Measurements from ENCODE around the gene PPP1R9B.

Gene PPP1R9B

GRCh38 chr17:50139950-50140885 is 10.3 kb downstream of the PPP1R9B start:
- DNase-seq: peak; percentile 45

GRCh38 chr17:50139185-50139783 is 11.2 kb downstream of the PPP1R9B start:
- no peak for DNase-seq

GRCh38 chr17:50137042-50137441 is 13.4 kb downstream of the PPP1R9B start:
- no peak for DNase-seq

DNA sequence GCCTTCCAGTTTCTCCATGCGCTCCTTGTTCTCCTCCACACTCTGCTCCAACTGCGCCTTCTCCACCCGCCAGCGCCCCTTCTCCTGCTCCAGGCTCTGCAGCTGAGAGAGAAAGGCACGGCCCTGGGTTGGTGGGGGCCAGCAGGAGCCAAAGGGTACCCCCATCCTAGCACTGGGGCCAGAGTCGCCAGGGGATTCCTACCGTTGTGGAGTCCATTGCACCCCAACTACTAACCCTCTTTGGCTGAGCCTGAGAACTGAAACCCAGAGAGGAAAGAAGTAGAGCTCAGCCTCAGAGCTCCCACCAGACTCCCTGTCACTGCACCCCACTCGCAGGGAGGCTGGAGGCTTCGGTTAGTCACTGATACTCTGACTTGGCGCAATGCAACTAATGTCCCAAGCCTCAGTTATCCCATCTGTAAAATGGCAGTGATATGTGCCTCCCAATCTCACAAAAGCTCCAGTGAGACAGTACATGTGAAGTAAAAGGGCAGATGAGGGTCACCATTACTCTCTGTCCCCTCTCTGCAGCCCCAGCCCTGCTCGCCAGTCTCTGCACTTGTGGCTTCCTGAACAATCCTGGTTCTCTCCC is 14.3 kb downstream of the PPP1R9B start:
- no peak for DNase-seq

GRCh38 chr17:50135316-50136095 is 15.0 kb downstream of the PPP1R9B start:
- DNase-seq: no peak

DNA sequence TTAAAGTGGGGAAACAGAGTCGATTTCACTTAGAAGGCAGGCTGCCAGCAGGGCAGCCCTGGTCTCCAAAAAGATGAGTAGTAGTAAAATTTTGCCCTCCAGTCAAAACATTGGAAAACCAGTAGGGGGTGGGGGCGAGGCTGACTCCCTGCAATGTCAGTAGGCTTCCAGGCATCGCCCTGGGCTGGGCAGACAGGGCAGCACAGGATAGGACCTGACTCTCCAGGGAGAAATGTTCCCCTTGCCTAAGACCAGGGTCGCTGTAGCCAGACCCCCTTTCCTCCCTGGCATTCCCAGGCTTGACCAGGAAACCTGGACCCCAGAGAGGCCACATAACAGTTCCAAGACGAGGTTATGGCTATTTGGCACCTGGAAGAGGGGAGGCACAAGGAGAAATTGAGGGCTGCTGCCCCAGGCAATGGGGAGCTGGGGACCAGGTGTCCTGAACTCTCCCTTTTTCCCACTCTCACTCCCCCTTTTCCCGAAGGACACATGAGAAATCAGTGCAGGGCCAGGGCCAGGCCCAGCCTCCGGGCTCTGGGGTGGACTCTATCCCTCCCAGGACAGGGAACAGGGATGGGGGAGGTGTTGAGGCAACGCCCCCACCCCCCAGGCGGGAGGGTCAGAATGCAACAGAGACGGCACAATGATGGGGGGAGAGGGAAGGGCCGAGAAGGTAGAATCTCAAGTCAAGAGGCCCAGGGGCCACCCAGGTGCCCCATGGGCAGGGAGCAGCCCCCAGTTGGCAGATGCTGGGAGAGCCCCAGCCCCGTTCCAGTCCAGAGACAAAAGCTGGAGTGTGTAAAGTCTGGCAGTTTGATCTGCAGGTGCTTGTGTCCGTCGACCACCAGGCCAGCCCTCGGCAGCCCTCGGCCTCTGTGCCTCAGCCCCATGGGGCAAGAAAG is 16.0 kb downstream of the PPP1R9B start:
- no peak for DNase-seq

- no peak for DNase-seq
These were observed 16.7 kb downstream of the PPP1R9B start for GRCh38 chr17:50133769-50134099.

DNA sequence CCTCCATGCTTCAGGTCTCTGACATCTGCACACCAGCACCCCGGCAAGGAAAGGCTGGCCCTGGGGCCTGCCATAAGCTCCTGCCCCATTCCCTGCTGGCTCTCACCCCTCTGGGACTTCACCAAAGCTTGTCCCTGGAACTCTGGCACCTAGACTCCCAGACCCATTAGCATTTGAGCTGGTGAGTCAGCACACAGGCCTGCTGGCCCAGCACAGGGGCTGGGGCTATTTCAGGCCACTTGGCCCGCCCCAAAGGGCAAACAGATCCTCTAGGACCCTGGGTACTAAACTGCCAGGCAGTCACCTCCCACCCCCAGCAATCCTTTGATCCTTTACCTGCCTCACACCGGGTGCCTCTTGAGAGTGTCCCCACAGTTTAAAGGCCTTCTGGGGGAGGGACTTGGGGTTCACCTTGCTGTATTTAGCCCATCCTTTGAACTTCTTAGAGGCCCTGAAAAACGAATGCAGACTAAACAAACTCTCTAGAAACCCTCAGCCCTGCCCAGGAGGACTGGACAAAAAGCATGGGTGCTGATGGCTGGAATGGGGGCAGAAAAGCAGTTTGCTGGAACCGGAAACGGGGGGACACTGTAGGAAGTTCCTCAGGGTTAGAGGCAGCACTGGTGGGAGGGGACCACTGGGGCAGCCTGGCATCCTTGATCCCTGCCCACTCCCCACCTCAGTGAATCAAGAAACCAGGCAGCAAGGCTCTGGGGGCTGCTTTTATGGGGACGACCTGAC is 17.3 kb downstream of the PPP1R9B start:
- DNase-seq: no peak

DNA sequence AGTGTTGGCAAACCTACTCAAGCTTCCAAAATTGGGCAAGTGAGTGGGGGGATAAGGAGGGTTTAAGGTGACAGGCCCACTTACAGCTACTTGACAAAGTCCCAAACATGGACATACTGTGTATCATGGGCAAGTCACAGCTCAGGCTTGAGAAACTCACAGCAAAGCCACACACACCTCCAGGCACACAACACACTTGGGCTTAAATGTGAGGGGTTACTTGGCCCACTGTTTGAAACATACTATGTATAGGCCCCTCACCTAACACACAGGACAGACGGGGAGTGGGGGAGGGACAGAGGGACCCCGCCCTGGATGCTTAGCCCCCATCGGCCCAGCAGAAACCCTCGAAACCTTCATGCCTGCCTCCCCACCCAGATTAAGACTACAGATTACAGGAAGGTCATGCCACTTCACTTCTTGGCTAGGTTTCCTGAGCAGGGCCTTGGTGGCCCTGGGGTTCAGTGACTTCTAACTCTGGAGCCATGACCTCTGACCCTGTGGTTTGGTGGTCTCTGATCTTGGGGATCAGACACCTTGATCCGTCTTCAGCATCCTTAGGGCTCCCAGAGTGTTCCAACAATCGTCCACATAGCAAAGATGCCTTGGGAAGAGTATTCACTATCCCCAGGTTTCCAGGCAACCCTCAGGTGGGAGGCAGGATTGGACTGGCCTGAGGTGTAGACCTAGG is 18.2 kb downstream of the PPP1R9B start:
- no peak for DNase-seq

DNA sequence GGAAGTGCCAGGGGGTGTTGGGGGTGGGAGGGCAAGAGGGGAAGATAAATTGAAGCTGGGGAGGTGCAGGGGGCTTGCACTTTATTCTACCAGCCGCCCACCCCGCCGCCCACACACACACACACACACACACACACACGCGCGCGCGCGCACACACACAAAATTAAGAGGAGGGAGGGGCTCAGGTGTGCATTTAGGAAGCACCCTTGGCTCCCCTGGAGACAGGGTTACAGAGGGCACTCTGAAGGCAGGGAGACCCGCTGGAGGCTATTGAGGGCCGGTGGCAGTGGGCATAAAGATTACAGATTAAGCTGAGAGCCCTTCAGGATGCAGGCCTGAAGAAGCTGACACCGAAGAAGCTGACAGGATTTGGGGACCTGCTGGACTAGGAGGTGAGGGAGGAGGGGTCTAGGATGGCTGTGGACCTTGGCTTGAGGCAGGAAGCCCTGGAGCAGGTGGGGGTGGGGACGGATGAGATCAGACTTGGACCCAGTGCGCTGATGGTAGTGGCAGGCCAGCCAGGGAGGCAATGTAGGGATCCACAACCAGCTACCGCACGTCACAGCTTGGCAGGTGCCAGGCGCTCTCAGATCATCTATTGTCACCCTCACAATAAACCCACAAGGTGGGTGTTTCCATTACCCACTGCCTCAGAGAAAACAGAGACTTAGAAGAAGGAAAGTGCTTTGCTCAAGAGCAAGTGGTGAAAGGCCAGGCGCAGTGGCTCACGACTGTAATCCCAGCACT is 19.7 kb downstream of the PPP1R9B start:
- DNase-seq: no peak

- peak; percentile 30 for DNase-seq
These were observed 20.5 kb downstream of the PPP1R9B start, which contains the start of gene SAMD14 for GRCh38 chr17:50129728-50130558. SAMD14 (minus strand) TSS chr17:50130160; CDS start chr17:50124959, 5,201 bp downstream.

DNA sequence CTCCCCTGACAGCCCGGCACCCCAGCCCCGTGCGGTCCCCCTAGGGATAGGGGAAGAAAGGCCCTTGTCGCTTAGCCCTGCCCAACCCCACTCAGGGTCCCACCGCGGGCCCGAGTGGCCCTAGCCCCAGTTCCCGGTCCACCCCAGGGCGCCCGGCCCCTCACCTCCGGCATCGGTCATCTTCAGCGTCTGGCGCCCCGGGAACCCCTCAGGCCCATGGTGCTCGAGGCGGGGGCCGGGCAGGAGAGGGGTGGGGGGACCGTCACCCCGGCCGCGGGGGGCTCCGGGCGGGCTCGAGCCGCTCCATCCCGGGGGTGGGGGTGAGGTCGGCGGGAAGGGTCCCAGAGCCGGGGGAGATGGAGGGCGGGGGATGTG is 21.1 kb downstream of the PPP1R9B start:
- no peak for DNase-seq

DNA sequence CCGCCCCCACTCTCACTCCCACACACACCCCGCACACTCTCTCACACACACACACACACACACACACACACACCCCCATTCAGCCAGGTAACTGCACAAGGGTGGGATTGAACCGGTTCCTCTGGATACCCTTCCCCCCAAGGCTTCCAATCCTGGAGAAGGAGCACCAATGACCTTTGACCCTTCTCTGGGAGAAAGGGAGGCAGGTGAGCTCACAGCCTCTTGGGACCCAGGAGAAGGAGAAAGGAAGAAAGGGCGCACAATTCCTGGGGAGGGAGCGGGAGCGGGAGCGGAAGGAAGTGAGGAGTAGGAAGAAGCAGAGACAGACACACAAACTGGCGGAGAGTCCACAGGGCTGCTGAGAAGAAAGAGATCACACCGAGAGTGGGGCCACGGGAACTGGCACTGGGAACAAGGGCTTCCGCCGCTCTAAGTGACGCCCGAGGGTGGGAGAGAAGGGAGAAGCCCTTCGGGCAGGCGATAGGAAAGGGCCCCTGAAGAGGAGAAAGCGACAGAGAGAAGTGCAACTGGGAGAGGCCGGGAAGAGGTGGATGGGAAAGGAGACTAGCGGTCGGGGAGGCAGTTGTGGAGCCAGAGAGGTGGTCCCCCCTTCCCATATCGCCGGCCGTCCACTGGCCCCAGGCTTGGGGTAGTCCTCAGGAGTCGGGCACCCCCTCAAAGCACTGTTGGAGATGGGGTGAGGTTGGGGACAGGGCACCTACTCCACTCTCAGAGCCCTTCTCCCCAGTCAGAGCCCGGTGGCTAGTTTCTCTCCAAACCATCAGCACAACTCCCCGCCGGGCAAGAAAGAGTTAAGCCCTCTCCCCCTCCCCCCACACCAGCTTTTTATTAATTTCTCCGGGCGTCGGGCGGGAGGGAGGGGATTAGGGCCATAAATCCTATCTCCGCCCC is 21.8 kb downstream of the PPP1R9B start:
- DNase-seq: peak; percentile 33

DNA sequence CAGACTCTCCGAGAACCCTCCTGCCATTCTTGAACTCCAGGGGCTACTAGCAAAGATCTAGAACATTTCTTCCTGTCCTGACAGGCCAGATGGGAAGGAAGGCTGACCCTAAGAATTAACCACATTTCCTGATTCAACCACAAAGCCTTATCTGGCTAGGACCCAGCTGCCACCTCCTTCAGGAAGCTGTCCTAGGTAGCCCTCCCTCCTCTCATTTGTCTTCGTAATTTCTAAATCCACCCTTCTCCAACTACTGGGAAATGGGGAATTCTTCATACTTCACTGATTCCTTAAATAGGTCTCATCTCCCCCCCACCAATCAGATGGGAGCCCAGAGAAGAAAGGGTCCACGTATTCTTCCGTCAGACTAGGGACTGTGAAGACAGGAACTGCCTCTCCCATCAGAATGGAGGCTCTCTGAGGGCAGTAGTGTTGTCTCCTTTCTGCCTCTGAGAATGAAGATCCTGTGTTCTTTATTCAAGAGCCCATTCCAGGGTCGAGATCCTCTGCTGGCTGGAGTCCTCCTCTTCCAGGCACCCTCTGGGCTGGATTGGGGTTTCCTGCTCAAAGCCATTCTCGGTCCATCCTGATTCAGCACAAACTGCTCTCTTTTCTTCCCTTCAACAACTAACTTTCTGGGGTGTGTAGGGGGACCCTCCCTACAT is 22.6 kb downstream of the PPP1R9B start:
- no peak for DNase-seq

DNA sequence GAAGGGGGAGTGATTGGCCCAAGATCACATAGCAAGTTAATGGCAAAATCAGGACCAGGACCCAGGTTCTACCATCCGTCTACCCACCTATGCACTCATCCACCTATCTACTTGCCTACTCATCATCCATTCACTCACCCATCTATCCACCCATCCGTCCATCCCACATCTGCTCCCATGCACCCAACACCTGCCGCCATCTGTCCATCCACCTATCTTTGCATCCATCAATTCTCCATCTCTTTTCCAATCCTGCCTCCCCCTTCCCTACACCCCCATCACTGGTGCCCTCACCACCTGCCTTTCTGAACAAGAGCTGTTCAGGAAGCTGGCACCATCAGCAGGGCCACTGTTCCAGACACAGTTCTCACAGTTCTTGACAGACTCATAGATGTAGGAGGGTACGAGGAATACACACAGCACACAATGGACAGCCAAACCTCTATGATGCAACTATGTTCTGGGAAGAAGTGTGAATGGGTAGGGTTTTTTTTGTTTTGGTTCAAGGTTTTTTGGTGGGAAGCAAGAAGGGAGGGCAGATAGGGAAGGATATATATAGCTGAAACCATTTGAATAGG is 25.0 kb downstream of the PPP1R9B start:
- DNase-seq: peak; percentile 20

GRCh38 chr17:50123649-50124349 is 26.7 kb downstream of the PPP1R9B start:
- no peak for DNase-seq

All from NCI-H1694 (cell line).